ENCODE data around the gene RAD54L2.
"Not testable (repeated sequence)": the region's sequence is repeated elsewhere in the genome, so short reads cannot be mapped to it uniquely, and the experiment has no call there.

RAD54L2 gene

DNA sequence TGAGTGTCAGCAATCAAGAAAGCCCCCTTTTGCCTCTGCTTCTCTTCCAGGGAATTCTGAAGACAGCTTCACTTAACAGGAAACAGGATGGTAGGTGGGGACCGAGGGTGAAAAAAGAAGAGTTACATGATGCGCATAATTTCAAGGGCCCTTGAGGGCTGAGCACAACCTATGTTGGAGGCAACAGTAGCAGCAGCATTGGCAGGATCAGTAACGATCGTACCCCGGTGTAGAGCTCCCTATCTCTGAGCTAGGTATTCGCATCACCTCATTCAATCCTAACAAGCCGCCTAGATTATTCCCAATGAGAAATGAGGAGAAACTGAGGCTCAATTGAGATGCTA lies 432 bp upstream of the RAD54L2 start:
- DNase-seq, result peak in 18 of 42 donors; percentile 3 to 35 (median 20)
- intact Hi-C loops (cut with DNase I), result loop anchor here (1.0 to 10.0 kb wide), 2 partner anchors 37 to 137 kb away; partner anchors contain the start of gene TEX264

DNA sequence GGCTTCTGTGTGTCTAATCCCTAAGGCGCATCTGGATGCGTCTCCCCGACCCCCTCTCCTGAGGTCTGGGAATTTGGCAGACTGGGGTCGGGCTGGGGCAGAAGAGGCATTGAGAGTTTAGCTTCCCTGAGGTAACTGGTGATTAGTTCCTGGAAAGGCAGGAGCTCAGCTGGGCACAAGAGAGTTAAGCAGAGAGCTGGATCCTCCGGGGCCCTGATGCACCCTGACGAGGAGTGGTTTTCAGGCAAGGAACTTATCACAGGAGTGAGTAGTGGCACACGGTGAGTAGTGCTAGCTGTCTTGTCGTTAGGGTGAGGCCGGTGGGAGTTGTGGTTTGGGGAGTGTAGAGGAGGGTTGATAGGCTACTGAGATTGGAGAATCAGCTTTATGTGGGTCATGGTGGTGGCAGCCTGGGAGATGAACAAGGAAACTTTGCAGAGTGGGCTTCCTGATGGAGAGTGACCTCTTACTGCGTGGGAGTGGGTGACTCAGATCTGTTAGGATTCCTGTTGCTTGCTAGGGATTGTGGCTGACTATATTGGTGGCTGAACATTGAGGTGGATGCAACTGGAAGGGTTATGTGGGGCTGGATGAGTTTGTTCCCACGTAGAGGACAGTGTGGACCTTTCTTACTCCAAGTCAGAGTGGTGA lies 897 bp downstream of the RAD54L2 start:
- DNase-seq, result peak in 36 of 42 donors; percentile 6 to 57 (median 31)
- intact Hi-C loops (cut with DNase I), result loop anchor here (10.0 kb wide), 1 partner anchor 135 kb away; the partner anchor contains the start of gene TEX264

DNA sequence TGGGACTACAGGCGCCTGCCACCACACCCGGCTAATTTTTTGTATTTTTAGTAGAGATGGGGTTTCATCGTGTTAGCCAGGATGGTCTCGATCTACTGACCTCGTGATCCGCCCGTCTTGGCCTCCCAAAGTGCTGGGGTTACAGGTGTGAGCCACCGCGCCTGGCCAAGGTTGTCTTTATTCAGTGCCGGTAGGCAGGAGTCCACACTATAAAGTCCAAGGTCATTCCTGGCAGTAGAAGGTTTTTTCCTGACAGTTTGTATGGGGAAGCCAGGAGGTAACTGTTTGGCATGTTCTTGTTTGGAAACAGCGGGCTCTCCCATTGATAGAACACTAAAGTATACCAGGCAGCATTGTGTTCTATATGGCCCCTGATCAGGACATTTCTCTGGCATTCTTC lies 4.1 kb downstream of the RAD54L2 start:
- DNase-seq; intact Hi-C loops (cut with DNase I): not testable (repeated sequence)

DNA sequence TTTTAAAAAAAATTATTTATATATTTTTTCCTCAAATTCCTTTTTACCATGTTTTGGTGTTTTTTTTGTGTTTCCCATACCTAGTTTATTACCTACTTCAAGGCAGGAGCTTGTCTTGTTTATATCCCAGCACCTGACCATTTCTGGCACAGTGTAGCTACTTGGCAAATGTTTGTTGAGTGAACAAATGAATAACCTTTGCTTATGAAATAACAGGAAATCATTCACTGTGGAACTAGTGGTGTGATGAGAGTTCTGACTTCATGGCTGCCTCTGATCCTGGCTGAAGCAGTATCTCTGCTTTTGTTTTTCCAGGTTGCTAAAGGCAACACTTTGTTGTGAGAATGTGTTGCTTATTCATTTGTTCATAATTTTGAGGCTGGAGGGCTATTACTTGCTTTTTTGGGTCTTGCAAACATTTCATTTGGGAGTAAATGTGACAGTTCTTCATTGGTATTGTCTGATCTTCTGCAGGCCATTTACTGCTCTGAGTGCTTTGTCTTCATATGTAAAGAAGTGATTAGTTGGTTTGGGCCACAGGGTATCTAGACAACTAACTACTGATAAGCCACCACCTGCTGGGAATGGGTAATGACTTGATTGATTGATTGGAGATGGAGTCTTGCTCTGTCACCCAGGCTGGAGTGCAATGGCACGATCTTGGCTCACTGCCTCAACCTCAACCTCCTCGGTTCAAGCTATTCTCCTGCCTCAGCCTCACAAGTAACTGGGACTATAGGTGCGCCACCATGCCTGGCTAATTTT lies 5.7 kb downstream of the RAD54L2 start:
- intact Hi-C loops (cut with DNase I), result no loop called here
- DNase-seq, result no peak

DNA sequence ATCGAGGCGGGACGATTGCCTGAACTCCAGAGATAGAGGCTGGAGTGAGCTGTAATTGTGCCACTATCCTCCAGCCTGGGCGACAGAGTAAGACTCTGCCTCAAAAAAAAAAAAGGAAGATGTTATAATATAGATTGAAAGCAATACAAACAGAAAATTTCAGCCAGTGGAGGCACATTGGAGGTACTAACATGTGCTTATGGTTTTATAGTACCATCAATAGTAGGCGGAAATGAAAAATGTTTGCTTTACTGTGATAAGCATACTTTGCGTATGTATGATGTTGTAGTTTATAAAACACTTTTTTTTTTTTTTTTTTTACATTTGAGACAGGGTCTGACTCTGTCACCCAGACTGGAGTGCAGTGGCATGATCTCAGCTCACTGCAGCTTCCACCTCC lies 8.8 kb downstream of the RAD54L2 start:
- no peak for DNase-seq
- intact Hi-C loops (cut with DNase I), result no loop called here

DNA sequence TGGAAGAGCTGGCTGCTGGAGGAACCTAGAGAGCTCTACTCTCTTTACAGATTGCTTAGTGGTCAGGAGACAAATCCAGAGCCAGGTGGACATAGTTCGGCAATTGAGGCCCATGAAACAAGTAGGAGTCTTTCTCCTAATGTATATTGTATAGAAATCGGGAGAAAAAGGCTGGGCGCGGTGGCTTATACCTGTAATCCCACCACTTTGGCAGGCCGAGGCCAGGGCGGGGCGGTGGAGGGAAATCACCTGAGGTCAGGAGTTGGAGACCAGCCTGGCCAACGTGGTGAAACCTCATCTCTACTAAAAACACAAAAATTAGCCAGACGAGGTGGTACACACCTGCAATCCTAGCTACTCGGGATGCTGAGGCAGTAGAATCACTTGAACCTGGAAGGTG lies 10.8 kb downstream of the RAD54L2 start:
- intact Hi-C loops (cut with DNase I), result no loop called here
- no peak for DNase-seq

DNA sequence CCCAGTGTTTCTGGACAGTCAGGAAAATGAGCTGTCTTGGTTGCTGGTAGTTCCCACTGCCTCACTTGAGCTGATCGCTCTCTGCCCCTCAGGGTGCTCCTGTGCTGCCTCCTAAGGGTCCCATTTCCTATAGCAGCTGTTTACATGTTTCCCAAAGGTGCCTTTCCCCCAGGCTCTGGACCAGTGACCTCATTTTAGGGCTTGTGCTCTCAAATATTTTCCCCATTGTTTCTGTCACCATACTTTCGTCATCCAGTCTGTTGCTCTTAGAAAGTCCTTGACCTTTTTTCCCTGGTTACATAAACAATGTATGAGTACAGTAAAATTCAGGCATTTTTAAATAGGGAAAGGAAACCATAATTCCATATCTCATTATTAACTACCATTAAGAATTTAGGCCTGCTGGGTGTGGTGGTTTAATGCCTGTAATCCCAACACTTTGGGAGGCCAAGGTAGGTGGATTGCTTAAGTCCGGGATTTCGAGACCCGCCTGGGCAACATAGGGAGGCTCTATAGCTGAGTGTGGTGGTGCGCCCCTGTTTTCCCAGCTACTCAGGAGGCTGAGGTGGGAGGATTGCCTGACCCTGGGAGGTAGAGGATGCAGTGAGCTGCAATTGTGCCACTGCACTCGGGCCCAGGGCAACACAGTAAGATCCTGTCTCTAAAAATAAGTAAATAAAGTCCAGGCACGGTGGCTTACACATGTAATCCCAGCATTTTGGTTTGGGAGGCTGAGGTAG lies 11.7 kb downstream of the RAD54L2 start:
- intact Hi-C loops (cut with DNase I), result no loop called here
- DNase-seq, result no peak

DNA sequence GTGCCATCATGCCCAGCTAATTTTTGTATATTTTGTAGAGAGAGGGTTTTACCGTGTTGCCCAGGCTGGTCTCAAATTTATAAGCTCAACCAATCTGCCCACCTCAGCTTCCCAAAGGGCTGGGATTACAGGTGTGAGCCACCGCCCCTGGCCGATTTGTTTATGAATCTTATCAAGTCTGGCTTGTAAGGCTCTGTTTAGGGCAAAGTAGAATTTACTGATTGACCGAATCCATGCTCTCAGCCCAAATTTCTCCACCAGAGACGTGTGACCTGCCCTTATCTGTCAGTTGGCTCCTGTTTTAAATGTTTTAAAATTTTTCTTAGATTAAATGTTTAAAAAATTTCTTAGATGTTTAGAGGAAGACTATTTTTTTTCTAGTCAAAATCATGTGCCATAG lies 19.5 kb downstream of the RAD54L2 start:
- intact Hi-C loops (cut with DNase I), result no loop called here
- DNase-seq, result peak in 1 of 42 donors; percentile 1

DNA sequence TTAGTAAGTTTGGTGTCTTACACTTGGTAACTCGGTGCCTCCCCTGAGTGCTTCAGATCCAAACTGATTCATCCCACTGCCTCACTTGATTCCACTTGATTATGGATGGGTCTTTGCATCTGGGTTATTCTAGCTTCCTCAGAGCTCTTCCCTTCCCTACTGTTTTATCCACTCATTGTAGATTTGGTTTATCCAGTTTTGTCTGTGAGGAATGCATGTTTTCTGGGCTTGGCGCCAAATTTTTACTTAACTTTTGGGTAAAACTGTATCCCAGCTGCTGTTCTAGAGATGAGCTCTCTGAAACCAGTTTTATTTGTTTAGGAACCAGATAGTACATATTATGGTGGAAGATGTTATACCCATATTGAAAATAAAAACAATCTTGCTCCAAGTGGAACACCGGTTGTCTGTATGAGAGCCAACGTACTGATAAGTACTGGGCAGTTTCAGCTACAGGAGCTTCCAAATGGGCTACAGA lies 20.9 kb downstream of the RAD54L2 start:
- DNase-seq, result peak in 8 of 42 donors; percentile 8 to 70 (median 26)
- intact Hi-C loops (cut with DNase I), result no loop called here

DNA sequence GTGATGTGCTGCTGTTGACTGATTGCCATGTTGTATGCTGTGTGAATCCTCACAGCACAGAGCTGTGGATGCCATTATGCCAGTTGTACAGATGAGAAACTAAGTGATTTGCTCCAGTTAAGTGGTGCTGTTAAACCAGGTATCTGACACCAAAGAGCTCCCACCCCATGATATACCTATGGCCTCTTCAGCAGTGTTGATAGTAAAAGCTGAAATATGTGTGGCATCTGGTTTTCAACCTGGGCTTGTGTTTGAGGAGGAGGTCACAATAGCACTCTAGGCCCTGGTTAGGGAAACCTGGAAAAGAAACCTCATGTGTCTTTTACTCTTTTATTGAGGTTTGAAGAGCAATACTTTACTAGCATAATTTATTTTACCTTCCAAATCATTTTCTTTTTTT lies 21.4 kb downstream of the RAD54L2 start:
- intact Hi-C loops (cut with DNase I), result no loop called here
- DNase-seq, result no peak

DNA sequence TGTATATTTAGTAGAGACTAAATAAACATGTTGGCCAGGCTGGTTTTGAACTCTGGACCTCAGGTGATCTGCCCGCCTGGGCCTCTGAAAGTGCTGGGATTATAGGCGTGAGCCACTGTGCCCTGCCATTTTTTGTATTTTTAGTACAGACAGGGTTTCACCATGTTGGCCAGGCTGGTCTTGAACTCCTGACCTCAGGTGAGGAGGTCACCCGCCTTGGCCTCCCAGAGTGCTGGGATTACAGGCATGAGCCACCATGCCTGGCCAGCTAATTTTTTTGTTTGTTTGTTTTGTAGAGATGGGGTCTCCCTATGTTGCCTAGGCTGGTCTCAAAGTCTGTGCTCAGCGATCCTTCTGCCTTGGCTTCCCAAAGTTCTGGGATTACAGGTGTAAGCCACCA lies 23.9 kb downstream of the RAD54L2 start:
- intact Hi-C loops (cut with DNase I), result not testable (repeated sequence)

DNA sequence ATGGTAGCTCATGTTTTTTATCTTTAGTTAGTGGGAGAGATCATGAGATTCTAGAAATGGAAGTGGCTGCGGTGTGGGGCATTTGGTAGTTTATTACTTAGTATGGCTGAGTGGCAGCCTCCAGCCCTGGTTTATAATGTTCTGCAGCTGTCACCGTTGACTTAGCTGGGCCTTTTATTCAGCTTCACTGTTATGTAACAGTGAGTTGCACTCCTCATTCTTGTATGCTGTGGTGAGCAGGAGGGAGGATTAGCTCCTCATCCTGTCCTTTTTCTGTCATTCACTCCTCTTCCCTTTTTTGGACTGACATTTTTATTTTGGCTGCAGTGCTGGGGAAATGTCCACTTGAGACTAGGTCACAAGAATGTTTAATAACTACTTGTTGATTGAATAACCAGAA lies 29.5 kb downstream of the RAD54L2 start:
- intact Hi-C loops (cut with DNase I), result no loop called here
- DNase-seq, result peak in 22 of 42 donors; percentile 1 to 69 (median 30)

More for the DNA sequence above, 23.9 kb downstream of the RAD54L2 start:
- DNase-seq, result not testable (repeated sequence)

DNA sequence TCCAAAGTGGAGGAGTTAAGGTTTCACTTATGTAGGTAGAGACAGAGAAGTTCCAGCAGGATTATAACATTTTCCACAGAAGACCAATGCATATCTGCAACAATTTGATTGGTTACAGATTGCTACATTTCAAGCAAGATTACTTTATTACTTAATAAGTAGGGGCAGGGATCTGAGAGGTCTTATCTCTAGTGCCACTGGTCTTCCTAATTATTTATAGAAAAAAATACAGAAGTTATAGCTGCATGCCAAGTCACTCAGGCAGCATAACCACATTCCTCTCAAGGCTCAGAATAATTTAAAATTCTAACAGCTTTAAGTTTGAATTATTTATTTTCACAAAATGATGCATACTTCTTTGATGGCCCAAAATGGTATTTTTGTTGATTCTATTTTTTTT lies 30.5 kb downstream of the RAD54L2 start:
- no peak for DNase-seq
- intact Hi-C loops (cut with DNase I), result no loop called here

DNA sequence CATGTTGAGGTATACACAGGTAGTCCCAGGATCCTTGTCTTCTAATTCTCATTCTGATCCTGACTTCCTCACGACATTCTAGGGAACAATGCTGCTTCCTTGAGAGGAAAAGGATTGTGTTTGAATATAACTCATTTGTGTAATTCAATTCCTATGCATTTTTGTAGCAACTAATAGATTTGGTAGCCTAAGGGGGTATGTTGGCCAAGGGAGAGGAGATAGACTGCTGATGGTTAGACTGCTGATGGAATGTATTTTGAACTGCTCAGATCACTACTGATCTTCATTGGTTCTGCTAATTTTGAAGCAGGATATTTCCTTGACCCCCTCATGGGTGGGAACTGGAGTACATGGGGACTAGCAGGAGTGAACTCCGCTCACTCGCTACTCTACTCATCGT lies 39.7 kb downstream of the RAD54L2 start:
- intact Hi-C loops (cut with DNase I), result no loop called here
- no peak for DNase-seq

DNA sequence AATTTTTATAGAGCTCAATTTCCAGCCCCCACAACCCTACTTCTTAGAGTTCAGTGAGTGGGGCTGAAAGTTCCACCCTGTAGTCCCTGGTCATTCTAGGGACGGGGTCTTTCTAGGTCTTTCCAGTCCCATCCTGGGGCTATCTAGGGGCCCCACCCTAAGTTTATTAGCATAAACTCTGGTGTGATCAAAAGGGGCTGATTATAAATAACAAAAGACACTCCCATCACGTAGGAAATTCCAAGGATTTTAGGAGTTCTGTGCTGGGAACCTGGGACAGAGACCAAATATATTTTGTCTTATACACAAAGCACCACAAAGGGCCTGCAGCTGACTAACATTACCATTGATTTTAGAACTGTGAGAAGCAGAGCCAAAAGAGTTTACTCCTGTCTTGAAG lies 41.9 kb downstream of the RAD54L2 start:
- no peak for DNase-seq
- intact Hi-C loops (cut with DNase I), result no loop called here

DNA sequence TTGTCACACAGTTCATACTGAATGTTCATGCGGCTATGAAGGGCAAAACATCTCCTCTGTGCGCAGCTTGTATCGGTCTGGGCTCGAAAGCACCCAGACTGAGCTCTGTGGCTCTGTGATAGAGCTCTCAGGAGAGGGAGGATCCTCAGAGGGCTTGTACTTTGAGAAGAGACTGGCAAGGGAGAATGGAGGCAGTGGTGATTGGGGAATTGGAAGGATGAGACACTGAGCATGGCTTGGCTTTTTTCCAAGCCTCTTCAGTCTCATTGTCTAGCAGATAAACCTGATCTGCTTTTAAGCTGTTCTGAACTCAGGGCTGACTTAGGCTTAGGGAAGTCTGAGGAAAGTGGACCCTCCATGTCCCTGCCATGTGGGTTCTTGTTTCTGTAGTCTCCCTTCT lies 43.0 kb downstream of the RAD54L2 start:
- DNase-seq, result no peak
- intact Hi-C loops (cut with DNase I), result no loop called here

DNA sequence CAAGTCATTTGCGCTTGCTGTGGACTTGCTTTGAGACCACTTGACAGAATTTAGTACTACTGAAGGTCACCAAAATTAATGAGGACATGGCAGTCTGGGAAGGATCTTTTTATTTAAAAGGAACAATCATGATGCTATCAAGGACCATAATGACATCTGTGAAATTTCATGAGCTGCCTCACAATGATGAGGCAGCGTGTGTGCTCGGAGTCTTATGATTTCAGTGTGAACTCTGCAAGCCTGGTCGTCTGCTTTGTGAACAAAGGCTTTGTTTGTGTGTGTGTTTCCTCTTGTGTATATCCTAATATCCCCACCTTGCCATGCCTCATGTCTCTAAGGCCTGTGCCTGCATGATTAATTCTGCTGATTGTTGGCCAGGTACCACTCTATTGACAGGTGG lies 46.7 kb downstream of the RAD54L2 start:
- intact Hi-C loops (cut with DNase I), result no loop called here
- no peak for DNase-seq

DNA sequence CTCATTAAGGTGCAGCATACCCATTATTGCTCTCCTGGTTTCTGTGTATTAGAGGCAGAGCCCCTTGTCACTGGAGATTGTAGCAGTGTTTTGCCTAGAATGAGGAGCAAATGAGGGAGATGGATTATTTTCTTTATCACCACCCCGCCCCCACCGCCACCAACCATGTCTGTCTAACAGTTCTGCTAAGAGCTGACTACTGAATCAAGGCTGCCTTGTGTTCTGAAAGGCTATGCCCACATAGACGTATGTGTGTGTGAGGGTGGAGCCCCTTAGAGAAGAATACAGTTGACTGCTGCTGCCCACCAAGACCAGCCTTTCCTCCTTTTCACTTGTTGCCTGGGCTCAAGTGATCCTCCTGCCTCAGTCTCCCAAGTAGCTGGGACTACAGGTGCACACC lies 47.4 kb downstream of the RAD54L2 start:
- intact Hi-C loops (cut with DNase I), result no loop called here
- DNase-seq, result no peak

Data from head of caudate nucleus (tissue), 42 donors.